MM.1S (cell line): ENCODE measurements around the gene B4GALNT3.

ENCODE experiments used
- DNase-seq: peaks from one replicate; pipeline ENCODE4 v3.0.0-alpha.2; 2015
- H2AFZ ChIP-seq: fragments of 300-600 bp; sonication (generic); 2 replicates; pipeline ENCODE4 v1.6.0; 2016; ENCODE audit warnings: antibody characterized with exemption, low read length
- H3F3A ChIP-seq: fragments of 300-600 bp; sonication (generic); 2 replicates; pipeline ENCODE4 v1.6.1; 2016; ENCODE audit warnings: mild to moderate bottlenecking, antibody characterized with exemption, low read length, moderate library complexity, mixed read lengths; ENCODE audit not compliant: insufficient read depth
- H3K27ac ChIP-seq: fragments of 300-600 bp; sonication (generic); 2 replicates; pipeline ENCODE4 v1.5.1; 2016; ENCODE audit warnings: mild to moderate bottlenecking, low read length
- H3K27me3 ChIP-seq: fragments of 300-600 bp; sonication (generic); replicated peaks from 2 replicates; pipeline ENCODE4 v1.6.0; 2016; ENCODE audit warnings: low read length; ENCODE audit not compliant: insufficient read depth
- H3K36me3 ChIP-seq: fragments of 300-600 bp; sonication (generic); replicated peaks from 2 replicates; pipeline ENCODE4 v1.6.1; 2016; ENCODE audit warnings: mild to moderate bottlenecking, low read length, mixed read lengths; ENCODE audit not compliant: insufficient read depth
- H3K4me1 ChIP-seq: fragments of 300-600 bp; sonication (generic); 2 replicates; pipeline ENCODE4 v1.6.1; 2016; ENCODE audit warnings: low read length, mixed read lengths
- H3K4me2 ChIP-seq: fragments of 300-600 bp; sonication (generic); 2 replicates; pipeline ENCODE4 v1.6.0; 2016; ENCODE audit warnings: low read depth, low read length
- H3K4me3 ChIP-seq: fragments of 300-600 bp; sonication (generic); 2 replicates; pipeline ENCODE4 v1.5.1; 2016; ENCODE audit warnings: low read length, mixed read lengths
- H3K79me2 ChIP-seq: fragments of 300-600 bp; sonication (generic); 2 replicates; pipeline ENCODE4 v1.6.1; 2016; ENCODE audit warnings: mixed run types, low read length, mixed read lengths
- H3K9ac ChIP-seq: fragments of 300-600 bp; sonication (generic); 2 replicates; pipeline ENCODE4 v1.6.1; 2016; ENCODE audit warnings: low read length, mixed read lengths
- H3K9me2 ChIP-seq: fragments of 300-600 bp; sonication (generic); replicated peaks from 2 replicates; pipeline ENCODE4 v1.6.1; 2016; ENCODE audit warnings: mild to moderate bottlenecking, low read length, mixed read lengths; ENCODE audit not compliant: insufficient read depth
- H3K9me3 ChIP-seq: fragments of 300-600 bp; sonication (generic); replicated peaks from 2 replicates; pipeline ENCODE4 v1.6.1; 2016; ENCODE audit warnings: mild to moderate bottlenecking, low read length, mixed read lengths; ENCODE audit not compliant: insufficient read depth
- H4K20me1 ChIP-seq: fragments of 300-600 bp; sonication (generic); 2 replicates; pipeline ENCODE4 v1.6.1; 2016; ENCODE audit warnings: mild to moderate bottlenecking, low read length, moderate library complexity, mixed read lengths; ENCODE audit not compliant: insufficient read depth
- CTCF ChIP-seq: fragments of 300-600 bp; sonication (generic); IDR thresholded peaks from 2 replicates; pipeline ENCODE4 v1.5.1; 2016; ENCODE audit warnings: antibody characterized with exemption, low read length, mixed read lengths
- EZH2 ChIP-seq: fragments of 300-600 bp; sonication (generic); optimal IDR thresholded peaks from 2 replicates; pipeline ENCODE3; 2017; ENCODE audit warnings: low read depth, mild to moderate bottlenecking, antibody characterized with exemption, low read length, mixed read lengths
- EZH2phosphoT487 ChIP-seq: fragments of 300-600 bp; sonication (generic); IDR thresholded peaks from 2 replicates; pipeline ENCODE4 v1.6.1; 2018; ENCODE audit warnings: antibody characterized with exemption, low read length

B4GALNT3 gene

GRCh38 chr12:479161-479560, 19.4 kb downstream of the B4GALNT3 start:
- Histone ChIP-seq H3K9me3 (no peaks in the 10 kb centered on the region), H2AFZ (no peak overlapping the region), H4K20me1 (no peaks in the 10 kb centered on the region), H3K36me3 (no peaks in the 10 kb centered on the region), H3K9me2 (no peaks in the 10 kb centered on the region), H3F3A (no peaks in the 10 kb centered on the region), H3K4me3 (no peak overlapping the region), H3K4me2 (no peak overlapping the region), H3K27ac (no peak overlapping the region), H3K79me2 (no peaks in the 10 kb centered on the region), H3K27me3 (no peaks in the 10 kb centered on the region), H3K4me1 (no peaks in the 10 kb centered on the region), H3K9ac (no peak overlapping the region)
- TF ChIP-seq EZH2phosphoT487 (no peak), CTCF (no peak)
- DNase-seq, result no peak

GRCh38 chr12:480831-481816, 21.4 kb downstream of the B4GALNT3 start:
- TF ChIP-seq CTCF (no peak), EZH2phosphoT487 (no peak), EZH2 (no peak)
- H2AFZ ChIP-seq, result no peak overlapping the region
- no peak overlapping the region for H3K4me2 ChIP-seq
- H3K9me3 ChIP-seq, result no peaks in the 10 kb centered on the region
- H3K9me2 ChIP-seq, result no peaks in the 10 kb centered on the region
- DNase-seq, result no peak
- H3K27me3 ChIP-seq, result no peaks in the 10 kb centered on the region
- H3K4me1 ChIP-seq, result no peaks in the 10 kb centered on the region
- no peaks in the 10 kb centered on the region for H3F3A ChIP-seq
- no peak overlapping the region for H3K27ac ChIP-seq
- H3K4me3 ChIP-seq, result no peak overlapping the region
- no peaks in the 10 kb centered on the region for H3K36me3 ChIP-seq
- no peak overlapping the region for H3K9ac ChIP-seq
- no peaks in the 10 kb centered on the region for H4K20me1 ChIP-seq
- H3K79me2 ChIP-seq, result no peaks in the 10 kb centered on the region

- no peak overlapping the region for H3K4me3 ChIP-seq
- no peaks in the 10 kb centered on the region for H3F3A ChIP-seq
- H3K9ac ChIP-seq, result no peak overlapping the region
- H3K27ac ChIP-seq, result no peak overlapping the region
- H3K27me3 ChIP-seq, result no peaks in the 10 kb centered on the region
- TF ChIP-seq CTCF, result no peak
- TF ChIP-seq EZH2phosphoT487, result no peak
- no peak for TF ChIP-seq EZH2
- no peaks in the 10 kb centered on the region for H3K79me2 ChIP-seq
- no peaks in the 10 kb centered on the region for H3K36me3 ChIP-seq
- H4K20me1 ChIP-seq, result no peaks in the 10 kb centered on the region
- H3K4me2 ChIP-seq, result no peak overlapping the region
- no peak for DNase-seq
- no peaks in the 10 kb centered on the region for H3K9me2 ChIP-seq
- H3K4me1 ChIP-seq, result no peaks in the 10 kb centered on the region
- H3K9me3 ChIP-seq, result no peaks in the 10 kb centered on the region
- H2AFZ ChIP-seq, result no peak overlapping the region
Measured at GRCh38 chr12:482061-482460, 22.3 kb downstream of the B4GALNT3 start.
